K562 (cell line): Measurements from ENCODE around the gene SLC6A9. TPM values are rescaled to one million over a fixed set of nuclear protein-coding genes. Genes with fewer than 3 reads are reported as not detected.

ENCODE experiments used
- ATAC-seq: fragments of 200-7000 bp; cut with Tn5 transposase; 3 replicates; pipeline ENCODE4 v1.9.1; 2020; ENCODE audit warnings: moderate library complexity
- BruUV-seq: library from RNA; stranded (reverse); fragments of 400-500 nt; replicated peaks from 2 replicates; lab custom pipeline; 2021; lab: Mats Ljungman, UMichigan
- CTCF ChIA-PET: fragments of 300-600 bp; formaldehyde crosslinking; extraction: SDS; loops from one replicate; lab custom pipeline; 2021; ENCODE audit warnings: low intra/inter-chr PET ratio; lab: Yijun Ruan, JAX
- POLR2A ChIA-PET: fragments of 300-600, 350-650 bp; sonication (Branson Sonifier 250); formaldehyde crosslinking; extraction: SDS; loops from one replicate; lab custom pipeline; 2021; ENCODE audit warnings: antibody characterized with exemption, inconsistent platforms; lab: Yijun Ruan, JAX
- DNase-seq, 4 experiments: peaks; one replicate each; pipeline versions ENCODE4 v3.0.0 to v3.0.0-alpha.2; 2011 to 2018; ENCODE audit warnings: low spot score in 3 of 4, mixed read lengths in 3 of 4; ENCODE audit errors: extremely low read depth in 1 of 4
- FAIRE-seq: peaks from 2 replicates; lab custom pipeline; 2011; peaks lifted over from hg19 to GRCh38; lab: Jason Lieb, UNC
- H2AFZ ChIP-seq: 2 replicates; pipeline ENCODE4 v1.6.0; 2011; ENCODE audit warnings: low read depth, low read length, control low read depth, inconsistent platforms
- H3K27ac ChIP-seq: fragments of 200-600 bp; 3 replicates; pipeline ENCODE4 v1.8.0; 2011; ENCODE audit warnings: low read depth, mild to moderate bottlenecking, control low read depth, inconsistent platforms, low read length, moderate library complexity, mixed read lengths; ENCODE audit errors: extremely low read depth
- H3K27me3 ChIP-seq, 2 experiments: fragments of 300-600 bp in 1 of 2; 2 replicates in 1 of 2; 3 replicates in 1 of 2; pipeline versions ENCODE4 v1.6.0 to v1.8.0; 2011; ENCODE audit warnings: inconsistent platforms in 2 of 2, low read length in 2 of 2, mild to moderate bottlenecking in 1 of 2, mixed read lengths in 1 of 2, moderate library complexity in 1 of 2; ENCODE audit not compliant: control insufficient read depth in 2 of 2, insufficient read depth in 2 of 2
- H3K36me3 ChIP-seq: fragments of 300-600 bp; 3 replicates; pipeline ENCODE4 v1.8.0; 2011; ENCODE audit warnings: mild to moderate bottlenecking, low read length, inconsistent platforms; ENCODE audit not compliant: control insufficient read depth, insufficient read depth
- H3K4me1 ChIP-seq, 2 experiments: fragments of 200-600 bp in 1 of 2; replicated peaks in 1 of 2; 2 replicates in 1 of 2; 3 replicates in 1 of 2; pipeline versions ENCODE4 v1.5.1 to v1.8.0; 2011; ENCODE audit warnings: inconsistent platforms in 2 of 2, low read length in 2 of 2, mild to moderate bottlenecking in 1 of 2, mixed read lengths in 1 of 2, moderate library complexity in 1 of 2; ENCODE audit not compliant: control insufficient read depth in 2 of 2, insufficient read depth in 2 of 2
- H3K4me2 ChIP-seq: 2 replicates; pipeline ENCODE4 v1.6.1; 2011; ENCODE audit warnings: low read length, control low read depth, inconsistent platforms, mixed read lengths; ENCODE audit not compliant: insufficient read depth
- H3K4me3 ChIP-seq: fragments of 200-600 bp; sonication (generic), shearing (Covaris generic); 2 replicates; pipeline ENCODE4 v1.5.1; 2016; ENCODE audit warnings: control low read depth, inconsistent platforms
- H3K79me2 ChIP-seq: fragments of 200-600 bp; 3 replicates; pipeline ENCODE4 v1.8.0; 2011; ENCODE audit warnings: low read length, inconsistent platforms; ENCODE audit not compliant: control insufficient read depth, insufficient read depth
- H3K9ac ChIP-seq, 2 experiments: 2 replicates each; pipeline versions ENCODE4 v1.6.0 to v1.6.1; 2011; ENCODE audit warnings: low read depth in 2 of 2, low read length in 2 of 2, control low read depth in 1 of 2, inconsistent platforms in 1 of 2, mild to moderate bottlenecking in 1 of 2, mixed read lengths in 1 of 2; ENCODE audit not compliant: insufficient read depth in 1 of 2
- H3K9me1 ChIP-seq: one replicate; pipeline ENCODE4 v1.6.0; 2011; ENCODE audit warnings: inconsistent platforms, mild to moderate bottlenecking, low read length, moderate library complexity; ENCODE audit not compliant: control insufficient read depth, insufficient read depth
- H3K9me3 ChIP-seq: replicated peaks from 2 replicates; pipeline ENCODE4 v1.5.1; 2011; ENCODE audit warnings: low read depth, low read length, inconsistent platforms; ENCODE audit not compliant: control insufficient read depth, insufficient read depth
- H4K20me1 ChIP-seq: replicated peaks from 2 replicates; pipeline ENCODE4 v1.6.1; 2011; ENCODE audit warnings: low read length, inconsistent platforms, mixed read lengths; ENCODE audit not compliant: control insufficient read depth, insufficient read depth
- ATF3 ChIP-seq, 2 experiments: fragments of 450-650 bp in 1 of 2; sonication (generic) in 1 of 2; formaldehyde crosslinking in 1 of 2; IDR thresholded peaks in 1 of 2; conservative IDR thresholded peaks in 1 of 2; 2 replicates each; pipeline versions ENCODE4 v1.6.1 to v1.8.1; 2016 to 2023; ENCODE audit warnings: mild to moderate bottlenecking in 2 of 2, moderate library complexity in 2 of 2, inconsistent platforms in 1 of 2, missing genetic modification reagents in 1 of 2
- CEBPB ChIP-seq: fragments of 450-650 bp; IDR thresholded peaks from 2 replicates; pipeline ENCODE4 v1.6.1; 2016; ENCODE audit warnings: missing genetic modification characterization, missing compliant biosample characterization
- CEBPG ChIP-seq, 3 experiments: fragments of 200-800 bp in 1 of 3; sonication (Bioruptor generic) in 1 of 3; sonication (generic) in 1 of 3; formaldehyde crosslinking in 1 of 3; IDR thresholded peaks in 2 of 3; conservative IDR thresholded peaks in 1 of 3; 2 replicates each; pipeline versions ENCODE4 v1.6.1 to v1.8.0; 2016 to 2022; ENCODE audit warnings: missing compliant biosample characterization in 2 of 3, missing genetic modification characterization in 2 of 3, mild to moderate bottlenecking in 1 of 3, missing genetic modification reagents in 1 of 3
- TEAD4 ChIP-seq, 2 experiments: sonication (generic) in 1 of 2; formaldehyde crosslinking in 1 of 2; IDR thresholded peaks; 2 replicates each; pipeline versions ENCODE4 v1.6.1 to v1.8.0; 2012 to 2022; ENCODE audit warnings: borderline replicate concordance in 1 of 2, inconsistent platforms in 1 of 2, low read length in 1 of 2, mild to moderate bottlenecking in 1 of 2, missing genetic modification reagents in 1 of 2
- ZNF518B ChIP-seq: fragments of 250-450 bp; sonication (Bioruptor Pico); IDR thresholded peaks from 2 replicates; pipeline ENCODE4 v1.5.0; 2021; ENCODE audit warnings: mild to moderate bottlenecking, moderate library complexity
- WGBS: fragments of 100-300 bp; shearing (Covaris generic); methylation state at CpG from one replicate; pipeline ENCODE4 v1.1.6; 2016; ENCODE audit warnings: low coverage, mixed read lengths; ENCODE audit not compliant: insufficient coverage; ENCODE audit errors: missing lambda C conversion rate; 5-methylcytosine and 5-hydroxymethylcytosine counted together
- in situ Hi-C: fragments of 300-500 bp; cut with MboI; formaldehyde crosslinking; loops from 4 replicates; pipeline ENCODE4 v1.15.0; 2018; ENCODE audit warnings: inconsistent platforms, mixed read lengths
- intact Hi-C: fragments of 100-400 bp; cut with micrococcal nuclease; formaldehyde crosslinking; loops from 2 replicates; pipeline ENCODE4 v1.14.2; 2022
- polyA plus RNA-seq, 8 experiments: library from polyadenylated mRNA; depleted of rRNA in 4 of 8; stranded (reverse) in 5 of 8; unstranded in 3 of 8; fragments of >200 nt; fragmentation: Nextera tagmentation in 2 of 8; fragmentation: Illumina TruSeq in 1 of 8; extraction: Ambion mirVana in 2 of 8; extraction: Trizol in 1 of 8; gene quantifications; 2 replicates each; pipeline versions ENCODE4 v1.2.1 to v1.2.3, GENCODE V29; 2011 to 2014; ENCODE audit warnings: inconsistent platforms in 1 of 8, missing spikeins in 1 of 8
- total RNA-seq, 7 experiments: library from RNA; depleted of rRNA in 6 of 7; stranded (reverse); fragments of >200 nt in 6 of 7; fragmentation: Illumina TruSeq in 2 of 7; extraction: Trizol in 2 of 7; gene quantifications; 2 replicates each; pipeline versions ENCODE4 v1.2.1 to v1.2.3, GENCODE V29; 2011 to 2021; ENCODE audit warnings: low replicate concordance in 1 of 7

The SLC6A9 gene
- total and polyA plus RNA-seq, 9 of the 15 experiments (the other 6 are each of a cell fraction or from before 2014, with no cell fraction given) = 0.17 to 18.7 (median 2.9) TPM

- H2AFZ ChIP-seq = no peak overlapping the region
- peaks cover 40 to 46% of the 10 kb centered on the region in 2 experiments for H3K4me1 ChIP-seq
- ATAC-seq (no peak), DNase-seq (no peak), FAIRE-seq (peak; percentile 37)
- no peak overlapping the region for H3K4me2 ChIP-seq
- intact Hi-C loops = no loop called here
- ChIA-PET CTCF (no interaction called here), POLR2A (interaction anchor here (0.5 to 1.4 kb wide), 4 partner anchors 8 to 277 kb away, joined by 3 to 6 read pairs (median 4); no protein-coding TSS in a partner anchor)
- no peak overlapping the region for H3K9ac ChIP-seq
- no peaks in the 10 kb centered on the region for H3K9me1 ChIP-seq
- H4K20me1 ChIP-seq = no peaks in the 10 kb centered on the region
- in situ Hi-C loops = loop anchor here (5.0 kb wide), 1 partner anchor 33 kb away; no protein-coding TSS in a partner anchor
- 18% methylated on average over 2 of the region's 2 CpGs for WGBS
- H3K27me3 ChIP-seq = no peaks in the 10 kb centered on the region
- TF ChIP-seq ZNF518B = no peak
- TF ChIP-seq TEAD4 (IDR thresholded peaks at IDR 0.05; ENCODE audit: low read length) = peak; percentile 15; the same call in 1 of the 2 replicates
- no peak for TF ChIP-seq TEAD4 (CRISPR knock-in tag; IDR thresholded peaks at IDR 0.05; ENCODE audit: borderline replicate concordance)
- TF ChIP-seq CEBPG (CRISPR knock-in tag; IDR thresholded peaks at IDR 0.05) = no peak
- TF ChIP-seq CEBPG (tag; conservative IDR thresholded peaks at IDR 0.05 in 1 of 2, IDR thresholded peaks at IDR 0.05 in 1 of 2) = peak; percentile 56 to 82; a peak in 3 of 4 replicates
- TF ChIP-seq ATF3 (IDR thresholded peaks at IDR 0.05) = peak; percentile 35; the same call in 1 of the 2 replicates
- no peak for TF ChIP-seq ATF3 (CRISPR knock-in tag; conservative IDR thresholded peaks at IDR 0.05)
- TF ChIP-seq CEBPB (tag) = peak; percentile 97
- H3K36me3 ChIP-seq = no peaks in the 10 kb centered on the region
- no peaks in the 10 kb centered on the region for H3K9me3 ChIP-seq
- no peak overlapping the region for H3K4me3 ChIP-seq
- H3K79me2 ChIP-seq = no peaks in the 10 kb centered on the region
- no peak overlapping the region for H3K27ac ChIP-seq
- BruUV-seq = no TSS peak
These were observed 9.2 kb upstream of the SLC6A9 start for GRCh38 chr1:44040418-44040817.
